ENCODE measurements around the gene TRAF3IP1. TPM values are rescaled to one million over a fixed set of nuclear protein-coding genes. Genes with fewer than 3 reads are reported as not detected.

Gene TRAF3IP1
- total RNA-seq, 1 donor from 2014 or later, result 19.3 TPM

DNA sequence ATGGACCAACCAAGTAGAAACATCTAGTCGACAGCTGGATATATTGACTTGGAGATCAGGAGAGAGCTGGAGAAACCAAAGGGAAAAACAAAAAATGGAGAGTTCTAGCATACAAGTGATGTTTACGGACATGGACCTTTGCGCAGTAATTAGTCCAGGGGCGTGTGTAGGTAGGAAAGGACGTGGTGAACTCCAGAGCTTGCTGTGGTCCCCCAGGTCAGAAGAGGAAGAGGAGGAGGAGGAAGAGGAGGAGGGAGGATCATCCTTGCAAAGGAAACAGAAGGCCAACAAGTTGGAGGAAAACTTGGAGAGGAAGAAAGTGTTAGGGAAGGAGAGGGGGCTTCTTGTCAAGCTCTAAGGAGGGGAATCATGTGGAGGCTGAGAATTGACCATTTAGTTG is 17.5 kb downstream of the TRAF3IP1 start:
- TF ChIP-seq, protein P1, sequence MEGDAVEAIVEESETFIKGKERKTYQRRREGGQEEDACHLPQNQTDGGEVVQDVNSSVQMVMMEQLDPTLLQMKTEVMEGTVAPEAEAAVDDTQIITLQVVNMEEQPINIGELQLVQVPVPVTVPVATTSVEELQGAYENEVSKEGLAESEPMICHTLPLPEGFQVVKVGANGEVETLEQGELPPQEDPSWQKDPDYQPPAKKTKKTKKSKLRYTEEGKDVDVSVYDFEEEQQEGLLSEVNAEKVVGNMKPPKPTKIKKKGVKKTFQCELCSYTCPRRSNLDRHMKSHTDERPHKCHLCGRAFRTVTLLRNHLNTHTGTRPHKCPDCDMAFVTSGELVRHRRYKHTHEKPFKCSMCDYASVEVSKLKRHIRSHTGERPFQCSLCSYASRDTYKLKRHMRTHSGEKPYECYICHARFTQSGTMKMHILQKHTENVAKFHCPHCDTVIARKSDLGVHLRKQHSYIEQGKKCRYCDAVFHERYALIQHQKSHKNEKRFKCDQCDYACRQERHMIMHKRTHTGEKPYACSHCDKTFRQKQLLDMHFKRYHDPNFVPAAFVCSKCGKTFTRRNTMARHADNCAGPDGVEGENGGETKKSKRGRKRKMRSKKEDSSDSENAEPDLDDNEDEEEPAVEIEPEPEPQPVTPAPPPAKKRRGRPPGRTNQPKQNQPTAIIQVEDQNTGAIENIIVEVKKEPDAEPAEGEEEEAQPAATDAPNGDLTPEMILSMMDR (conservative IDR thresholded peaks at IDR 0.05), result no peak
- H3K9me3 Mint-ChIP-seq, result no peaks in the 10 kb centered on the region
- peaks cover 5% of the 10 kb centered on the region for H3K4me1 Mint-ChIP-seq
- H3K4me3 Mint-ChIP-seq, result no peak overlapping the region
- H3K27me3 Mint-ChIP-seq (ENCODE audit: low read depth), result no peaks in the 10 kb centered on the region
- no peak overlapping the region for H3K27ac Mint-ChIP-seq (ENCODE audit: unreplicated experiment)
- DNase-seq (ENCODE audit: low read depth, low spot score), result no peak
- H3K36me3 Mint-ChIP-seq (ENCODE audit: low read depth), result no peaks in the 10 kb centered on the region

DNA sequence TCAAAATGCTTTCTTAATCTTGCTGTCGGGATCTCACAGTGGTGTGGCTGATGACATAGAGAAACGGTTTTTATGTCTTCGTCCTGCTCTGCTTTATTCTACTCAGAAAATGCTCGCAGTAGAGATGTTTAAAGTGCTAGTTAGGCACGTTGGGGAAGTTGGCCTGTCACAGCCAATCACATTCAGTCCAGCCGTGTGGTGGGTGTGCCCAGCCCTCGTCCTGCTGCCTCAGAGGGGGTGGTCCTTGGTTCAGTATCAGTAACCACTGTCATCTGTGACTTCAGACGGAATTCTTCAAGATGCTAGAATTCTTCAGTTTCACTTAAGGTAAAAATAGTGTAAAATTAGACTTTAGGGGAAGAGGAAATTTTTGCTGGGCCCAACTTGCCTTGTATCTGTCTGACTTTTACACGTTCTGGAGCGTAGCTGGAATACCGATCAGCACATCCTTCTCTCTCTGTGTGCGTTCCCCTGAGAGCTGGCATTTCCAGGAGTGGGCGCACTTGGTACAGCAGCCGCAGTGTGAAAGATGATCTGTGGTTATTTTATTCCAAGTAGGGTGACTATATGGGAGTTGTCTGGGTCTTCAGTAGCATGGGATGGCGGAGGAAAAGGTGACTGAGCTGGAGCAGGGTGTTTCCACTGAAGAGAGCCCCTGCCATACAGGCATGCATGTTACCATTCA is 18.5 kb downstream of the TRAF3IP1 start:
- no peak for DNase-seq (ENCODE audit: low read depth, low spot score)

DNA sequence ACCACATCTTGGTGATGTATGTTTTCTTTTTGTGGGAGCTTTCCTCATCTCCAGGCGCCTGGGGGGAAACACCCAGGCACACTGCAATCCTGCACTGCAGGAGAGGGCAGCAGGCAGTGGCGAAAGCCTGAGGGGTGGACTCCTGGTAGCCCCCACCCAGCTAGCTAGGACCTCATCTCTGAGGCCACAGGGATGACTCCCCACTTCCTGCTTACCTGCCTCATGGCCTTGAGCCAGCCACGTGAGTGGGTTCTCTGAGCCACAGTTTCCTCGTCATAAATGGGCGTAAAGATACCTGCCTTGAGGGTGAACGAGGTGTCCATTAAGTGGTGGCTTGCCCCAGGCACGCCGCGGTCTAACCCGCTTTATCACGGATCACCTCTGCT is 19.1 kb downstream of the TRAF3IP1 start:
- no peaks in the 10 kb centered on the region for H3K27me3 Mint-ChIP-seq (ENCODE audit: low read depth)
- TF ChIP-seq, protein P1 (conservative IDR thresholded peaks at IDR 0.05), result no peak
- no peak overlapping the region for H3K27ac Mint-ChIP-seq (ENCODE audit: unreplicated experiment)
- H3K9me3 Mint-ChIP-seq, result no peaks in the 10 kb centered on the region
- no peaks in the 10 kb centered on the region for H3K36me3 Mint-ChIP-seq (ENCODE audit: low read depth)
- no peak for DNase-seq (ENCODE audit: low read depth, low spot score)
- H3K4me3 Mint-ChIP-seq, result no peak overlapping the region
- peaks cover 5% of the 10 kb centered on the region for H3K4me1 Mint-ChIP-seq

More for the DNA sequence above, 18.5 kb downstream of the TRAF3IP1 start:
- Mint-ChIP-seq H3K9me3 (no peaks in the 10 kb centered on the region), H3K27me3 (ENCODE audit: low read depth) (no peaks in the 10 kb centered on the region), H3K27ac (ENCODE audit: unreplicated experiment) (peak overlapping the region; percentile 28), H3K4me3 (no peak overlapping the region), H3K36me3 (ENCODE audit: low read depth) (no peaks in the 10 kb centered on the region), H3K4me1 (peaks cover 5% of the 10 kb centered on the region)
- TF ChIP-seq, protein P1 (conservative IDR thresholded peaks at IDR 0.05), result no peak

DNA sequence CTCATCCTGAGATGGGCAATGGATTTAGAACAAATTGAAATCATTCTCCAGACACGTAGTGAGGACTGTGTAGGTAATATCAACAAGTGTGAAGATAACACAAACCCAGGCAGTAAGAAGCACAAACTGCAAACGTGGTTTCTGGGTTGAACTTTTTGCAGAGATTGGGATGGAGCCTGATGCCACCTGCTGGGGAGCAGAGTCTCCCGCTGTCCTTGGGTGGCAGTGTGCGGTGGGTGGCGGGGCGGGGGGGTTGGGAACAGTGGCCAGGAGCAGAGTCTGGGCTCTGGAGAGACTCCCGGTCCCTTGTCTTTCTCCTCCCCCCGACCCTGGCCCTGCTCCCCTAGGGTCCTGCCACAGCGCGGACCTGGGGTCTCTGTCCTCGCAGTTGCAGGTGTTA is 19.5 kb downstream of the TRAF3IP1 start:
- no peaks in the 10 kb centered on the region for H3K36me3 Mint-ChIP-seq (ENCODE audit: low read depth)
- no peak for DNase-seq (ENCODE audit: low read depth, low spot score)
- H3K9me3 Mint-ChIP-seq, result no peaks in the 10 kb centered on the region
- H3K27ac Mint-ChIP-seq (ENCODE audit: unreplicated experiment), result no peak overlapping the region
- H3K4me1 Mint-ChIP-seq, result peaks cover 5% of the 10 kb centered on the region
- TF ChIP-seq, protein P1 (conservative IDR thresholded peaks at IDR 0.05), result no peak
- no peak overlapping the region for H3K4me3 Mint-ChIP-seq
- H3K27me3 Mint-ChIP-seq (ENCODE audit: low read depth), result no peaks in the 10 kb centered on the region

DNA sequence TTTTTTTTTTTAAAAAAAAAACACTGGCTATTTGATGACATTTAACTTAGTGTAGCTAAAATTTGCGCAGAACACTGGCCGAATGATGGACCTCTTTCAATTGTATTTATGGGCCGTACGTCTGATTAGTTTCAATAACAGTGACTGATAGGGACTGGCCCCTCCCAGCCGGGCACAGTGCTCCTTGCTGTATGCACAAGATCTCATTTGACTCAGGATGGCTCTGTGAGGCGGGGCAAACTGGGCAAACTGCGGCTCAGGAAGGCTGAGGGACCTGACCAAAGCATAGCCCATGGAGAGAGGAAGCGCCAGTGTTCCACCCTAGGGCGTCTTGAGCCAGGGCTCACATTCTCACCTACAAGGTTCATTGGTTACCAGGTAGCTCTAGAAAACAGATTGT is 21.2 kb downstream of the TRAF3IP1 start:
- H3K4me3 Mint-ChIP-seq, result no peak overlapping the region
- no peaks in the 10 kb centered on the region for H3K27me3 Mint-ChIP-seq (ENCODE audit: low read depth)
- no peak overlapping the region for H3K27ac Mint-ChIP-seq (ENCODE audit: unreplicated experiment)
- no peak for DNase-seq (ENCODE audit: low read depth, low spot score)
- TF ChIP-seq, protein P1 (conservative IDR thresholded peaks at IDR 0.05), result no peak
- H3K4me1 Mint-ChIP-seq, result peaks cover 5% of the 10 kb centered on the region
- no peaks in the 10 kb centered on the region for H3K36me3 Mint-ChIP-seq (ENCODE audit: low read depth)
- no peaks in the 10 kb centered on the region for H3K9me3 Mint-ChIP-seq
